22Rv1 (cell line): ENCODE results near the gene SUN3.

Experiments
- ZFX ChIP-seq: fragments of 450-650 bp; IDR thresholded peaks from 2 replicates; pipeline ENCODE4 v1.6.1; 2017; ENCODE audit warnings: antibody characterized with exemption, borderline replicate concordance
- TF ChIP-seq, protein P1 (sequence below): fragments of 450-650 bp; IDR thresholded peaks from 2 replicates; pipeline ENCODE4 v1.5.1; 2017; ENCODE audit warnings: mild to moderate bottlenecking

DNA sequence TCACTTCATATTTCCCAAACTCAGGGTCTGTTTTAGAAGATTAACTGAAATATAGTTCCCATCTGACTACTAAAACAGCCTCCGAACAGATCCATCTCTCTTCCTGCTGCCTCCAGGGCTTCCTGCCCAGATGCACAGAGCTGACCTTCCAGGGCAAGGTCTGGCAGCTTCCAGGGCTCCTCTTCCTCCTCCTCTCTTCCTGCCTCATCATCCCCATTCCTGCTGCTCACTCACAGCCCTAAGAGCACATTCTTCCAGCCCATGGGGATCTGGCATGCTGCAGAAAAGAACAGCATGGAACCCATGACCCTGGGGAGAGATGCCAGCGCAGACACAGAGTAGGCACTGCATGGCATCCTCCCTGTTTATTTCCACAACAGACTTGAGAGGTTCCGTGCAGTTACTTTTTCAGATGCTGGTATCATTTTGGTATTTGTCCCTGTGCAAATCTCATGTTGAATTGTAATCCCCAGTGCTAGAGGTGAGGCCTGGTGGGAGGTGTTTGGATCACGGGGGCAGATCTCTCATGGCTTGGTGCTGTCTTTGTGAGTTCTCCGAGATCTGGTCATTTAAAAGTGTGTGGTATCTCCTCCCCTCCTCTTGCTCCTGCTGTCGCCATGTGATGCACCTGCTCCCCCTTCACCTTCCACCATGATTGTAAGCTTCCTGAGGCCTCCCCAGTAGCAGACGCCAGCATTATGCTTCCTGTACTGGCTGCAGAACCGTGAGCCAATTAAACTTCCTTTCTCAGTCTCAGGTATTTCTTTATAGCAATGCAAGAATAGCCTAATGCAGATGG lies 85.0 kb downstream of the SUN3 start:
- TF ChIP-seq, protein P1, sequence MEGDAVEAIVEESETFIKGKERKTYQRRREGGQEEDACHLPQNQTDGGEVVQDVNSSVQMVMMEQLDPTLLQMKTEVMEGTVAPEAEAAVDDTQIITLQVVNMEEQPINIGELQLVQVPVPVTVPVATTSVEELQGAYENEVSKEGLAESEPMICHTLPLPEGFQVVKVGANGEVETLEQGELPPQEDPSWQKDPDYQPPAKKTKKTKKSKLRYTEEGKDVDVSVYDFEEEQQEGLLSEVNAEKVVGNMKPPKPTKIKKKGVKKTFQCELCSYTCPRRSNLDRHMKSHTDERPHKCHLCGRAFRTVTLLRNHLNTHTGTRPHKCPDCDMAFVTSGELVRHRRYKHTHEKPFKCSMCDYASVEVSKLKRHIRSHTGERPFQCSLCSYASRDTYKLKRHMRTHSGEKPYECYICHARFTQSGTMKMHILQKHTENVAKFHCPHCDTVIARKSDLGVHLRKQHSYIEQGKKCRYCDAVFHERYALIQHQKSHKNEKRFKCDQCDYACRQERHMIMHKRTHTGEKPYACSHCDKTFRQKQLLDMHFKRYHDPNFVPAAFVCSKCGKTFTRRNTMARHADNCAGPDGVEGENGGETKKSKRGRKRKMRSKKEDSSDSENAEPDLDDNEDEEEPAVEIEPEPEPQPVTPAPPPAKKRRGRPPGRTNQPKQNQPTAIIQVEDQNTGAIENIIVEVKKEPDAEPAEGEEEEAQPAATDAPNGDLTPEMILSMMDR = no peak
- no peak for TF ChIP-seq ZFX
